HG03460 (cell line): ENCODE data around the gene CACNA1I.

ENCODE experiments used
- ATAC-seq: cut with Tn5 transposase; IDR thresholded peaks from one replicate; pipeline ENCODE4 v1.9.1; 2021; ENCODE audit not compliant: unreplicated experiment

The CACNA1I gene

GRCh38 chr22:39714321-39714720 lies 143.8 kb downstream of the CACNA1I start:
- ATAC-seq, result no peak

DNA sequence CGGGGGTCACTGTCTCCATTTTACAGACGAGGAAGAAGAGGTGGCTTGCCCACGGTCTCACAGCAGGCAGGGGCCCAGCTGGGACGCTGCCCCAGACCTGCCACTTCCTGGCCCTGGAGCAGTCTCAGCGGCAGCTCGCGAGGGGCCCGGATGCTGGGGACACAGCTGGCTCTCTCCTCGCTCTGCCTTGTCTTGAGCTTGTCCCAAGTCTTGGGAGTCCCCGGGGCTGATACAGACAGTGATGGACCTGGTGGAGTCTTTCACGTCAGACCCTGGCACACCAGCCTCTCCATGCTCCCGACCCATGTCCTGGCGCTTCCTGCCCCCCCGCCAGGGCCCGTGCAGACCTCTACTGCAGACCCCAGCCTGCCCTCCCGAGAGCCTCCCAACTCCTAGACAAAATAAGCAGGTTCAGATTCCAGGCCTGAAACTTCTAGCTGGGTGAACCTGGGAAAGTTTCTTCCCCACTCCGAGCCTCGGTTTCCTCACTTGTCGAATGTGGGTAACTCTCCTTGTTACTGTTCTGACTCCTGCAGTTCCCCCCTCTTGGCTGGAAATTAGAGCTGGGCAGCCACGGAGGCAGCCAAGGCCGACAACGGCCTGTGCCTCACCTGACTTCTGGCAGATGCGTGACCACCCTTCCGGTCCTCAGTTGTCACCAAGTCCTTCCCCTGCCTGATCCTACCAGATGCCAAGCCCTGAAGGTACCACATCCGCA lies 145.4 kb downstream of the CACNA1I start:
- ATAC-seq, result no peak

- ATAC-seq, result no peak
Measured at GRCh38 chr22:39716534-39716933, 146.0 kb downstream of the CACNA1I start.

DNA sequence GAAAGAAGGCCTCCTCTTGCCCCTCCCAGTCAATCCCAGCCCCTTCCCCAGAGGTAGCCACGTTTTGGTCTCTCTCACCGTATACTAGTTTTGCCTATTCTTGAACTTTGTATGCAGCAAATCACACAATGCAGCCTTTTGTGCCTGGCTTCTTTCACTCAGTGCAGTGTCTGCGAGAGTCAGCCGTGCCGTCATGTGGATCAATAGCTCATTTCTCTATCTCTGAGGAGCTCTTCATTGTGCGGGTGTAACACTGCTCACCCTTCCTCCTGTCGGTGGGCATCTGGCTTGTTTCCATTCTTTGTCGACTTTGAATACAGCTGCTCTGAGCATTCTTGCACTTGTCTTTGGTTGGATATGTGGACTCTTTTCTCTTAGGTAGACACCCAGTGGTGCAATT lies 146.5 kb downstream of the CACNA1I start:
- no peak for ATAC-seq

DNA sequence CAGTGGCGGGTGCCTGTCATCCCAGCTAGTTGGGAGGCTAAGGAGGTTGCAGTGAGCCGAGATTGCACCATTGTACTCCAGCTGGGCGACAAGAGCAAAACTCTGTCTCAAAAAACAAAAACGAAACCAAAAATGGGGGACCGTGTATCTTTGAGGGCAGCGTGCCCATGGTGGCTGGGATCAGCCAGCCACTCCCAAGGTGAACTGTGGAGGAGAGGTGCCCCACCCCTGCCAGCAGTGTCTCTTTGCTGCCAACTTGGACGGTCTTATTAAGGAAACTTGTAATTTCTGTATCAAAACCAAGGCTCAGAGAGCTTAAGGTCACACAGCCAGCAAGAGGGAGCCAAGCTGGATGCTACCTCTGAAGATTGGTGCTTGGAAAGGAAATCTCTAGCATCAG lies 147.7 kb downstream of the CACNA1I start:
- no peak for ATAC-seq

- no peak for ATAC-seq
Measured at GRCh38 chr22:39718921-39719475, 148.4 kb downstream of the CACNA1I start.

DNA sequence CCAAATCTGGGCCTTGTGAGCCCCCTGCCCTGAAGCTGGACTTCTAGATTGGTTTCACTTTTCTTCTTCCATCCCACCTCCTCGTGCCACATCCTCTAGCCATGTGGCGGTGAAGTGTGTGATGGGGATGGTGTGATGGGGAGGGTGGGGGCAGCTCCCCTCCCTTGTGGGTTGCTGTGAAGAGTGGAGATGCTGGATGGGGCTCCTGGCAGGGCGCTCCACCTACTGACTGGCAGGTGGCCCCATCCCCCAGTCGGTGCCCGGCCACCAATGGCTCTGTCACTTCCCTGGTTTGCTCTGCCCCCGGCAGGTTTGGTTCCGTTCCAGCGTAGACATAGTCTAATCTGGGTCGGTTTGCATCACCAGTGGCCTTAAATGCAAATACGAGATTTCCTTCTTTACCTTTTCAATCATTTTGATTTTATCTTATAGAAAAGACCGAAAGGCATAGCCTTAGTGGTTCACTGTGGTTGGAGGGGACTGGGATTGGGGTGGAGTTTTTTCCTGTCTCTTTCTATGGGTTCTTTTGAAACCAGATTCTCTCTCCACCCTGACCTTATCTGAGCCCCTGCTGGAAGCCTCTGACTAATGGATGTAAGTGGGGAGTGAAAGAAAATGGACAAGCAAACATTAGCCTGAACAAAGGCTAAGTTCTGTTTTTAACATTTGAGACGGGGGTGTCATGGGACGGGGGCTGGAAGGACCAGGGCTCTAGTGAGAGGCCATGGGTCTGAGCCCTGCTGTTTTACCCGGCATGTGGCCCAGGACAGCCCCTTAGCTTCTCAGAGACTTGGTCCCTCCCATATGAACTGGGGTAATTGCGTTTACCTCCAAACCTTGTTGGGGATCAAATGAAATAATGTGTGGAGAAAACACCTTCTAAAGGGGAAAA lies 149.3 kb downstream of the CACNA1I start:
- no peak for ATAC-seq

GRCh38 chr22:39721206-39722031 lies 150.9 kb downstream of the CACNA1I start:
- no peak for ATAC-seq

- ATAC-seq, result no peak
Measured at GRCh38 chr22:39722032-39722325, 151.4 kb downstream of the CACNA1I start.

DNA sequence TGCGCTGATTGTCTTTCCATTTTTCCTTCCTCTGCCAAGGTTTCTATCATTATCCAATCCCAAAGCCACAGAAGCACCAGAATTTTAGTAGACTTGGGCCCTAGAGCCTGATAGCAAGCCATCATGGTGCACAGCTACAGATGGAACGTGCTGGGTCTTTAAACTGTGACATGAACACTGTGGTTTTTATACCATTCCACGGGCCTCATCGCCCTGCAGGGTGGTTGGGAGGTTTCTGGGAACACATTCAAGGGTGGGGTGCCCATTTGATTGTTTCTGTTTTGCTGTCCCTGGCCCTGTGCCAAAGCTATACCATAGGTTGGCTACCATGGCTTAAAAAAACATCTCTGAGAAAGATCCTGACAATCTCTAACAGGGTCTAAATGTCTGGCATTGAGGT lies 151.9 kb downstream of the CACNA1I start:
- ATAC-seq, result no peak

DNA sequence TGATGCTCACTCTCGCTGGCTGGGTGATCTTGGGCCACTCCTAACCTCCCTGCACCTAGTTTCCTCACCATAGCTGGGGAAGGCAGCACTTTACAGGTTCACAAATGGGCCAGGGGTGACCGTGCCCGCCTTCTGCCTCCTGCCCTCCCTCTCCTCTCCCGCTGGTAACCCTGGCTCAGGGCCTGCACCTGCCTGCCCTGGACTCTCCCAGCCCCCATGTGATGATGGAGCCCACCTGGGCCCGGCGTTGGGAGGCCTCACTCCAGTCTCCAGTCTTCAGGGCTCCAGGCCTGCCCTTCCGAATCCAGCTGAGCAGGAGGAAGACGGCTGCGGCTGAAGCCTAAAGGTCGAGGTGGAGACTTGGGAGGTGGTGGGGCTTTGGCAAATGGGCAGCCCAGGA lies 152.9 kb downstream of the CACNA1I start:
- ATAC-seq, result no peak

DNA sequence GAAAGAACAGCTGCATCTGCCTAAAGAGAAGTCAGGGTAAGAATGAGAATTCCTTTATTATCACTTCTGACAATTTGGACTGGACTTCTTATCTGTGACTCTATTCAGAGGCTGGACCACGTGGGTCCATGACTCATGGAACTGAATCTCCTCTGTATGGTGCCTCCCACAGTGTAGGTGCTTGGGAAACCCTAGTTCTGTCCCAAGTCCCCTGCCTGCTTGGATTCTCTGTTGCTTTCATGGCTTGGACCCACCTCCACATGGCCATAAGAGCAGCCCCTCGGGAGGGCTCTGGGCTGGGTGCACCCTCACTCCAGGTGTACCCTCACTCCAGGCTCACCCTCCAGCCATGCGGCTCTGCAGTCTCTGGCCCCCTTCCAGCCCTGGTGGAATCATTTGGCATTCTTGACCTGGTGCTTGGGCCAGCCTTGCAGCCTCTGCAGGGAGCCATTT lies 153.4 kb downstream of the CACNA1I start:
- no peak for ATAC-seq

DNA sequence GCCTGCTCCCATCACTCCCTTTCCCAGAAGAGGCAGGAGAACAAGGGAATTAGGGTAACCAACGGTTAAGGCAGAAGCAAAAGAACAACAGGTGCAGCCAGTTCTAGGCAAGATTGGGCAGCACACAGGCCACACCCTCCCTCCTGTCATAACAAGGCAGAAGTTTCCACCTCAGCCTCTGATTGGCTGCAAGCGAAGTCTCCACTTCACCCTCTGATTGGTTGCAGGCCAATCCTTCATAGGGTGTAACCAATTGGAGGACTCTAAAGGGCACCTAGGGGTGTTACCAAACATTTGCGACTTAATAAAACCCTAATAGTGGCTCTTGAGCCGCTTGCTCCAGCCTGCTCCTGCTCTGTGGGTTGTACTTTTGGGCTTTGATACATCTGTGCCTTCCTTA lies 153.8 kb downstream of the CACNA1I start:
- no peak for ATAC-seq

GRCh38 chr22:39724857-39725256 lies 154.3 kb downstream of the CACNA1I start:
- ATAC-seq, result no peak

DNA sequence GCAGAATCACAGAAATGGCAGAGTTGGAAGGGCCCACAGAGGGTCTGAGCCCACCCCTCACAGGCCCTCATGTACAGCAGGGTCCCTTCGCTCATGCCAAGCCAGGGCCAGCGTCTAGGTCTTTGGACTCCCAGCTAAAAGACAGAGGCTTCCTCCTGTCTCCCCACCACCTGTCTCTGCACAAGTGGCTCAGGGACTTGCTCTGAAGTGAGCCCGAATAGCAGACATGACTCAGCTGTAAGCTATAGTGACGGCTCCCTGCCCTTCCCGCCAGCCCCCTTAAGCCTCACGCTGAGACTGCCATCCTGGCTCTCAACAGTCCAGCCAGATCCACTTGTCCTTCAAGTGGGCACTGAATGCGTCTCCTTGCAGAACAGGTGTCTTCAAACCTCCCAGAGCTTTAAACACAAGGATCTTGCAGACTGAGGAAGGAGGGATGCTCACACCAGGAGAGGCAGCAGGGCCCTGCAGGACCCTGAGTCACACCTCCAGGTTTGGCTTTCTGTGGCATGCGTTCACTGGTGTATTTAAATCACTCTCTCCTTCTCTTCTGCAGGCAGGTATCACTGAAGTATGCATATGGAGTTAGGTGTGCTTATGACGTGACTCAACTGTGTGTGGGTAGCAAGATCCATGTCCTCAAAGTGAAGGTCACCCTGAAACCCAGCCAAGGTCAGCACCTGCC lies 154.9 kb downstream of the CACNA1I start:
- ATAC-seq, result no peak

DNA sequence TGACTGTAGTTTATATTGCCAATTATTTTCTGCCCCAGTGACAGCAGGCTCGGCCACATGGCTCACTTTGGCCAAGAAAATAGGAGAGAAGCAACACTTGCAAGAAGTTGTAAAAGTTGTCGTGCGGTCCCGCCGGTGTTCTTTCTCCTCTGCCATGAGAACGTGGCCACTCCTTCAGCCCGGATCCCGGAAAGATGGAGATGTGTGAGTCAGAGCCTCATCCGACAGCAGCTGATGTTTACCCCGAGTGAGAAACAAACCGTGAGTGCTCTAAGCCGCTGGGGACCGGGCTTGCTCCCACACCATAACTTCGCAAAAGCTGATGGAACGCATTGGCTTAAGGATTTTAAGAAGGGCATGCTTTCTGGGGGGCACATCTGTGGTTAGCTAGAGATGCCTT lies 157.0 kb downstream of the CACNA1I start:
- no peak for ATAC-seq

DNA sequence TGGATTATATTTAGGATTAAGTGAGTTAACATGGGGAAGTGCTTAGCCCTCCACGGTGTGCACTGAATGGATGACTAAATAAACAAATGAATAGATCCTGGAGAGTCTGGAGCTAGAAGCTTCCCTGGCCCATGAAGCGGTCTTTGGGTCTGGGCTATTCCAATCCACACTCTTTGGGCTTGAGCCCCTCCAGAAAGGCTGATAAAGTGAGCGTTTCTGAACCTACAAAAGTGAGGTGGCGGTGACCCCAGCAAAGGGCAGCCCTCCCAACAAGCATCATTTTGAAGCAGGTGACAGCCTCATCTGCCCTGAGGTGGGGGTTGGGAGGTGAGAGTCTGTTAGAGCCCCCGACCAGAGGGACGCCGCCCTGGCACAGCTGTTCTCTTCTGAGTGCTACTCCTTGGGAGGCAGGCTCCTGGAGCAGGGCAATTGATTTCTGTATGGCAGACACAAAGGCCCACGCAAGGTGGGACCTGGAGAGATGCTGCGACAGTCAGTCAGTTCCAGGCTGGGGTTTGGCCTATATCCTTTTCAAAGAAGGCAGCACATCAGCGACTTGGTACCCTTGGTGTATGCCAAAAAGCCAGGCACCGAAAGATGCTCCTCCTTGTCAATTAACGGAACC lies 157.8 kb downstream of the CACNA1I start:
- no peak for ATAC-seq

GRCh38 chr22:39729141-39729934 lies 158.8 kb downstream of the CACNA1I start:
- no peak for ATAC-seq

DNA sequence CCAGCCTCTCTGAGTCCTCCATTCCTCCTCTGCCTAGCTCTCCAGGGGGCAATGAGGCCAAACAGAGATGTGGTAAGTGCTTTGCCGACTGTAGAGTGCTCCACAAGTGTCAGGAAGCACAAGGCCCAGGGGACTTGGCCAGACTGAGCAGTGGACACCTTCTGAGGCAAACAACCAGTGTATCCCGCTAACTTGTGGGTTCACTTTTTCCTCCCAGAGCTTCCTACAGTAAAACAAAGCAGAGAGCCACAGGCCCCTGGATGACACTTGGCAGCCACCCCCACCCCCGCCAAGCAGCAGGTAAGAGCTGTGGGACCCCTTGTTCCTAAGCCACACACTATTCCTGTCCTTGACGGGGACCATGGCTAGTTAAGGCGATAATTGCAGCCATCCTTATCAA lies 160.9 kb downstream of the CACNA1I start:
- no peak for ATAC-seq
